Measurements from ENCODE around the gene PLAAT2.

PLAAT2 gene

DNA sequence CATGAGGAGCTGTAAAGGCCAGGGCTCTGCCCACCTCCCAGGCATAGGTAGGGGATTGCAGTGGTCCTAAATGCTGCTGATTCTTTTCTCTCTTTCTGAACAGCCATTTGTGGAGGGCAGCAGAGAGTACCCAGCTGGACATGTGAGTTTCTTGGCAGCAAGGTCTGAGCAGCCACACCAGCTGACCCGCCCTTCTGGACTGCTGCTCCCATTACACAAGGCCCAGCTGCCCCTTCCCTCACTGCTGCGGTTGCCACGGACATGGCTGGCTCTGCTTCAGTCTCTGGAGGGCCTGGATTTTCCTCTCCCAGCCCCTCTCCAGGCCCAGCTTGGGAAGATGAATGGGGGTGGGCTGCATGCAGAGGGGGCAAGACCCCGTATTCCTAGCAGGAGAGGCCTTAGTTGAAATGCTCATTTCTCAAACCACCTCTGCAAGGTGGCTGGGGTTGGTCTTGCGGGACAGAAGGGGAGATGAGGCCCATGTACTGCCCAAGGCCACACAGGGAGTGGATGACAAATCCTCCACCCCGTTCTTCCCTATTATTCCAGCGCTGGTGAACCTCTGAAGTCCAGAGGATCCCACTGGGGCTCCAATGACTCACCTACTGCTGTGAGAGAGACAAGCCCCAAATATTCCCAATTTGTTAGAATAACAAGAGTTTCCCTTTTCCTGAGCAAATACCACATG is 52.7 kb downstream of the PLAAT2 start:
- TF ChIP-seq, protein P1, sequence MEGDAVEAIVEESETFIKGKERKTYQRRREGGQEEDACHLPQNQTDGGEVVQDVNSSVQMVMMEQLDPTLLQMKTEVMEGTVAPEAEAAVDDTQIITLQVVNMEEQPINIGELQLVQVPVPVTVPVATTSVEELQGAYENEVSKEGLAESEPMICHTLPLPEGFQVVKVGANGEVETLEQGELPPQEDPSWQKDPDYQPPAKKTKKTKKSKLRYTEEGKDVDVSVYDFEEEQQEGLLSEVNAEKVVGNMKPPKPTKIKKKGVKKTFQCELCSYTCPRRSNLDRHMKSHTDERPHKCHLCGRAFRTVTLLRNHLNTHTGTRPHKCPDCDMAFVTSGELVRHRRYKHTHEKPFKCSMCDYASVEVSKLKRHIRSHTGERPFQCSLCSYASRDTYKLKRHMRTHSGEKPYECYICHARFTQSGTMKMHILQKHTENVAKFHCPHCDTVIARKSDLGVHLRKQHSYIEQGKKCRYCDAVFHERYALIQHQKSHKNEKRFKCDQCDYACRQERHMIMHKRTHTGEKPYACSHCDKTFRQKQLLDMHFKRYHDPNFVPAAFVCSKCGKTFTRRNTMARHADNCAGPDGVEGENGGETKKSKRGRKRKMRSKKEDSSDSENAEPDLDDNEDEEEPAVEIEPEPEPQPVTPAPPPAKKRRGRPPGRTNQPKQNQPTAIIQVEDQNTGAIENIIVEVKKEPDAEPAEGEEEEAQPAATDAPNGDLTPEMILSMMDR (IDR thresholded peaks at IDR 0.05; ENCODE audit: insufficient read depth, missing control alignments), result no peak
- DNase-seq (ENCODE audit: insufficient read length, low spot score) (no peak), FAIRE-seq (no peak)

DNA sequence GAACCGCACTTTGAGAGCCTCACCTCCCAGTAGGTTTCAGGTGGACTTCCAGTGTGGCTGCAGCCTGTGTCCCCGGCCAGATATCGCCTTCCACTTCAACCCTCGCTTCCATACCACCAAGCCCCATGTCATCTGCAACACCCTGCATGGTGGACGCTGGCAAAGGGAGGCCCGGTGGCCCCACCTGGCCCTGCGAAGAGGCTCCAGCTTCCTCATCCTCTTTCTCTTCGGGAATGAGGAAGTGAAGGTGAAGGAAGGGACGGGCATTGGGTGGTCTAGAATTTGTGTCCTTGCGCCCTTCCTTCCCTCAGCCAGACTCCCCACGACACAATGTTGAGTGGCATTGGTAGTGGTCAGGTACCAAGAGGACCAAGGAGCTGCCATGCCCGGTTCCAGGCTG is 54.4 kb downstream of the PLAAT2 start:
- FAIRE-seq, result no peak
- DNase-seq (ENCODE audit: insufficient read length, low spot score), result no peak
- TF ChIP-seq, protein P1 (IDR thresholded peaks at IDR 0.05; ENCODE audit: insufficient read depth, missing control alignments), result no peak

DNA sequence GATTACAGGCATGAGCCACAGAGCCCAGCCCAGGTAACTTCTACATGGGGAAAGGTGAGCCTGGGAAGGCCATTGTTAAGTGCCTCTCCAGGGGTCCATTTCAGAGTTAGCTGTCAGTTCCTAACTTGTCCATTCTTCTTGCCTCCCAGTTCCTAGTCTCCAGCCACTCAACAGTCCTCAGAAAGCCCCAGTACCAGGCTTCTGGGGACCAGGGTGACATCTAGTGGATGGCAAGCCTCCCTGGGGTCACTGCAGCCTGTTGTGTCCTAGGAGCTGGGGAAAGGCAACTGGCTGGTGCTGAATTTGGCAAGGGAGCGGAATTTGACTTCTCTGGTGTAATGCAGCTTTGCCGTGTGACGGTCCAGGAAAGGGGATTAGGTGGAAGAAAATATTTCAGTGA is 55.2 kb downstream of the PLAAT2 start:
- FAIRE-seq, result no peak
- no peak for DNase-seq (ENCODE audit: insufficient read length, low spot score)

DNA sequence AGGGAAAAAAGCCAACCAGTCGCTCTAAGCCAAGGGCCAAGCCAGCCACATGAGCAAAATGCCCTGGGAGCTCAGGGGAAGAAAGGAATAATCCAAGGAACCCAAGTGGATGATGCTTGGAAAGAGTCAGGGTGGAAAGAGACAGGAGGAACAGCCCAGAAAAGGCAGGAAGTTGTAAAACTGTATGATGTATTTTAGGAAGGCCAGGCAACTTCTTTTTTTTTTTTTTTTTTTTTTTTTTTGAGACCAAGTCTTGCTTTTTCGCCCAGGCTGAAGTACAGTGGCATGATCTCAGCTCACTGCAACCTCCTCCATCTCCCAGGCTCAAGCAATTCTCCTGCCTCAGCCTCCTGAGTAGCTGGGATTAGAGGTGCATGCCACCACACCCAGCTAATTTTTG is 55.7 kb downstream of the PLAAT2 start:
- TF ChIP-seq, protein P1 (IDR thresholded peaks at IDR 0.05; ENCODE audit: insufficient read depth, missing control alignments), result no peak
- FAIRE-seq (no peak), DNase-seq (ENCODE audit: insufficient read length, low spot score) (no peak)

More for the DNA sequence above, 55.2 kb downstream of the PLAAT2 start:
- TF ChIP-seq, protein P1 (IDR thresholded peaks at IDR 0.05; ENCODE audit: insufficient read depth, missing control alignments), result peak; percentile 29

DNA sequence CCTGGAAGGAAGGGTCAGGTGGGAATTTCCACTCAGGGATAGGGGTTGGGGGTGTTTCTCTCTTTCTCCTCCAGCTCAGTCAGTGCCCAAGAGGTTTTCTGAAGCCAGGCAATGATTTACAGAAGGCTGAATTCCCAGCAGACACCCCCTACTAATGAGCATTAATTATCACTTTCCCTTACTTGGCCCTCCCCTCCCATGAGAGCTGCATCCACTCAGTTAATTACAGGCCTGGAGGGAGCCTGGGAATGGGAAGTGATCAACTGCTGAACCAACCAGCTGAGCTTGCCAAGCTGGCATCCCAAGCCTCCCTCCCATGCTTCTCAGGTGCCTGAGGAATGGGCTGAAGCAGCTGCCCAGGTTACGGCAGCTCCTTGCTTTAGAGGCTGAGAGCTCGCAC is 56.3 kb downstream of the PLAAT2 start:
- FAIRE-seq, result no peak
- TF ChIP-seq, protein P1 (IDR thresholded peaks at IDR 0.05; ENCODE audit: insufficient read depth, missing control alignments), result no peak
- no peak for DNase-seq (ENCODE audit: insufficient read length, low spot score)

DNA sequence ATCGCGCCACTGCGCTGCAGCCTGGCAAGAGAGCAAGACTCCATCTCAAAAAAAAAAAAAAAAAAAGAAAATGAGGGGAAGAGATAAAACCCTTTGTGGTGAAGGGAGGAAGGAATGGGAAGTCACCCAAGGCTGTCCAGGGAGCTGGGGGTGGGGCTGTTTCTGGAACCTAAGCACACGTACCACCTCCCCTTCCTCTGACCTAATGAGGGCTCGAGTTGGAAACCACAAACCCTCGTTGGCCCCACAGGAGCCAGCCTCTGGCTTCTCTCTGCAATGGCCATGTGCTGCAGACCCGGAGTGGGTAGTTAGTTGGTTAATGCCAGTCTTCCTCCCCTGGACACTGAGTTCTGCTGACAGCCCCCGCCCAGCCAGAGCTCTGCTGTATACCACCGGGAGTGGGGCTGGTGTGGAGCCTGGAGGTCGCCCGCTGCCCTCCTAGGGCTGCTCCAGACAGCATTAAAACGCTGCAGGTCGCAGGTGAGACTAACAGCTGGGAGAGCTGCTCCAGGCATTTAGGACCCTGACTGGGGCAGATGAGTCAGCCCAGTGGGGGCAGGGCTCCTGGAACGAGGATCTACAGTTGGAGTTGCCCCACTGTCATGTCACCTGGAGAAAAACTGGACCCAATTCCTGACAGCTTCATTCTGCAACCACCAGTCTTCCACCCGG is 57.2 kb downstream of the PLAAT2 start, which contains the start of gene LGALS12:
Gene LGALS12 (plus strand): TSS at position 228 of the 672 bp plus-strand sequence. CDS start 375 bp downstream, at position 603.
- no peak for DNase-seq (ENCODE audit: insufficient read length, low spot score)
- no peak for FAIRE-seq
- TF ChIP-seq, protein P1 (IDR thresholded peaks at IDR 0.05; ENCODE audit: insufficient read depth, missing control alignments), result no peak

Data from D721Med (cell line).